Activated CD4-positive, CD25-positive, alpha-beta regulatory T cell treated with anti-CD3 and anti-CD28 coated beads, Interleukin-2, amount 50 U/mL, for 16 hours (primary cell): Measurements from ENCODE around the gene LCT.
"Not testable (repeated sequence)": the region's sequence is repeated elsewhere in the genome, so short reads cannot be mapped to it uniquely, and the experiment has no call there.

ENCODE experiments used
- DNase-seq: peaks from one replicate; pipeline ENCODE4 v3.0.0-alpha.2; 2020; ENCODE audit warnings: low read depth, low spot score

The LCT gene

DNA sequence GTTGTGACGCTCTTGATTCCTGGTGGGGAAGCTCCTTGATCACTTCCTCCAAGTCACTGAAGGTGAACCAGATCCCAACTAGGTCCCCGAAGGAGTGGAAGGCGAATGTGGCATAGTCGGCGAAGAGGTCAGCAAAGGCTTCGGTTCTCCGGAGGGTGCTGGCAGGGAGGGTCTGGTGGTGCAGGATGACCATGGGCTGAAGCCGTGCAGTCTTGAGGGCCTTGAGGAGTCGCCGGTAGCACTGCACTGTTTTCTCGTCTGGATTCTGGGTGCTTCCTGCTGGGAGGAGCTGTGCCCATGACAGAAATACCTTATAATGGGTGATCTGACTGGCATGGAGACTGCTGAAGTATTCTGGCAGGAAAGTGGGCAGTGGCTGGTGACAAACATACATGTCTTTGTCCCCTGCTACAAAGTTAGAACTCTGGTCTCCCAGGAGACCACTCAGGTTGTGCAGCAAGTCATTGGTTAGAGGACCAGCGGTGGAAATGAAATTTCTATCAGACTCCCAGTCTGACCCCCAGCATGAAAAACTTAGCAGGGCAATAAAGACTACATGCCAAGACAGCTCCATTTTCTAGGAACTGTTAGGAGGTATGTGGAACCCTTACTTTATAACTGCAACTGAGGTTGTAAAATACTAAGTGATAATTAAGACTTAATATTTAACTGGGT lies at the start of gene LCT:
Gene LCT, minus strand, starts transcription at position 589 of the 675 bp plus-strand sequence. Its CDS starts 15 bp downstream, at position 574.
- no peak for DNase-seq

DNA sequence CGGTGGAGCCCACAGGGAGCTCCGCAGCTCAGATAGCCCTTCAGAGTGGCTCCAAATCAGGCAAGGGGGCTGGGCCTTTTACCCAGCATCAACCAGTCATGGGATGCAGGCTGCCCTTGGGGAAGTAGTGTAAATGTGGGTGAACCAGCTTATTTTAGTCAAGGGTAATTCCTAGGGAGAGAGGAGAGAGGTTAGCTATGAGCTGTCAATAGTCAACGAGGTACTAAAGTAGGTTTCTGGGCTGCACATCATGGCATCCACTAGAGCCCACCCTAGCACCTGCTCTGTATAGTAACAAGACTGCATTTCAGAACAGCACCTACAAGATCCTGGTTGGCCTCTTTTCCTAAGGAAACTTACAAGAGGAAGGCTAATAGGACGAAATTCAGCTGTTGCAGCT lies 48.7 kb upstream of the LCT start:
- DNase-seq: no peak

DNA sequence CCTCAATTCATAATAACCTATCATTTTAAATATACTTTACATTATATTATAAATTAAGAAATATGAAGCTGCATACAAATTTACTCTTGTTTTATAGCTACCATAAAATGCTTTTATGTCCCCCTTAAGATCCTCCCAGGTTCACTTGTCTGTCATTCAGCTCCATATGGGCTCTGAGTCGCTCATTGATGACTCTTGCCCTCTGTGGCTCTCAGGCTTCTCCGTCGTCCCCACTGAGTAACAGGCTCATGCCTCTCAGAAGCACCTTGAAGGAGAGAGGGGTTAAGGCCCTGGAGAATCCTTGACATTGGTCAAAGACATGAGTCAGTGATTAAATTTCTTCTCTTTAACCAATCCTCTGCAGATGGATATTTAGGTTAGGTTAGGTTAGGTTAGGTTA lies 45.4 kb upstream of the LCT start:
- no peak for DNase-seq

DNA sequence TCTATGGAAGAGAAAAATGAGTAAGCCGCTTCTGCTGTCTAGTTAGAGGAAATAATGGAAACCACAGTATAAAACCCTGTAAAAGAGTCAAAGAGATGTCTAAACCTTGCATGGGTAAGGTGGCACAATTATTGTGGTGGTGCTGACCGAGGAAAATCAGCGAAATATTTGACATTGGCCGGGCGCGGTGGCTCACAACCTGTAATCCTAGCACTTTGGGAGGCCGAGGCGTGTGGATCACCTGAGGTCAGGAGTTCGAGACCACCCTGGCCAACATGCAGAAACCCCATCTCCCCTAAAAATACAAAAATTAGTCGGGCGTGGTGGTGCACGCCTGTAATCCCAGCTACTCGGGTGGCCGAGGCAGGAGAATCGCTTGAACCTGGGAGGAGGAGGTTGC lies 39.8 kb upstream of the LCT start:
- DNase-seq: not testable (repeated sequence)

DNA sequence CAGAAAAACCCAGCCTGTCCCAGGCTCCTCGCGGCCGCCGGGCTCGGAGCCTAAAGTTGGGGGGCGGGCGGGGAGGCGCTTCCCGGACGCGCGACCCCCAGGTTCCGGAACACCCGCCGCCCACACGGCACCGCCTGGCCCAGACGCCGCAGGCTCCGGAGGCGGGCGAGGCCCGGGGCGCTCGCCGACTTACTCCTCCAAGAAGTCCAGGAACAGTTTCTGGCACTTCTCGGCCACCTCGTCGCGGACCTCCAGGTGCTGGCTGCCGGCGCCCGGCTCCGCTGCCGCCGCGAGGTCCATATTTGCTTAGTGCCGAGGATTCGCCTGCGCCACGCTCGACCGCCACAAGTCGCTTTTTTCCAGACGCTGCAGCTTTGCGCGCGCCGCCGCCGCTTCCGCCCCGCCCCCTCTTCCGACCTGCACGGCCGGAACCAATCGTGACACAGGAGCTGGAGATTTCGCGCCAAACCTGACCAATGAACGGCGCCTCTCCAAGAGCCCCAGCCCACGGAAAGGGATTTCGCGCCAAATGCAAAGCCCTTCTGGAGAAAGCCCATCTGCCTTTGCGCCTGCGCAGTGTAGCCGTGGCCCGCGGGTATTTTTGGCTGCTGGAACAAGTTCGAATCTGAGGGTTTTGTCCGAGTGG lies 39.2 kb upstream of the LCT start, which contains the start of gene MCM6:
Gene MCM6, minus strand, starts transcription at position 378 of the 646 bp plus-strand sequence. Its CDS starts 78 bp downstream, at position 300.
- peak; percentile 95 for DNase-seq

DNA sequence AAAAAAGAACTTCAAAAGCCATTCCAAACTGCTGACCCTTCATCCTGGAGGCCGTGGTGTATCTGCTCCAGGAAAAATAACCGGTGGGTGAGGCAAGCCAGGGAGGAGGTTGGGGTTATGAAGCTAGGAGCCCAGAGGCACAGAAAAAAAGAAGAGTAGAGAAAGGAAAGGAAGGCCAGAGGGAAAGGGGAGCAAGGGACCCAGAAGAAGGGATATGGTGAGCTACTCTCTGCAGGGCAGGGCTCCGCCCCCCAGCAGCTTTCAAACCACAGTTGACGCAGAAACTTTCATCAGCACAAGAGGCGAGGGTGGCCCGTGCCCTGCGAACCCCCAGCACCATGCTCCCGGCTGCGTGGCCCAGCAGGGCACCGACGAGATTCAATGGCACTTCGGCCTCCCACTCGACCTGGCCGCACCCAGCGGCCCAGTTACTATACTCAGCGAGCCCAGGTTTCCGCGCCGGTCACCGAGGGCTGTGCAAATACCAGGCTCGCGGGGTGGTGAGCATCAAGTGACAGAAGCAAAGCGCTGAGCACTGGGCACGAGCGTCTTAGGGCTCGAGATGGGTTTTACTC lies 38.6 kb upstream of the LCT start:
- DNase-seq: peak; percentile 51

DNA sequence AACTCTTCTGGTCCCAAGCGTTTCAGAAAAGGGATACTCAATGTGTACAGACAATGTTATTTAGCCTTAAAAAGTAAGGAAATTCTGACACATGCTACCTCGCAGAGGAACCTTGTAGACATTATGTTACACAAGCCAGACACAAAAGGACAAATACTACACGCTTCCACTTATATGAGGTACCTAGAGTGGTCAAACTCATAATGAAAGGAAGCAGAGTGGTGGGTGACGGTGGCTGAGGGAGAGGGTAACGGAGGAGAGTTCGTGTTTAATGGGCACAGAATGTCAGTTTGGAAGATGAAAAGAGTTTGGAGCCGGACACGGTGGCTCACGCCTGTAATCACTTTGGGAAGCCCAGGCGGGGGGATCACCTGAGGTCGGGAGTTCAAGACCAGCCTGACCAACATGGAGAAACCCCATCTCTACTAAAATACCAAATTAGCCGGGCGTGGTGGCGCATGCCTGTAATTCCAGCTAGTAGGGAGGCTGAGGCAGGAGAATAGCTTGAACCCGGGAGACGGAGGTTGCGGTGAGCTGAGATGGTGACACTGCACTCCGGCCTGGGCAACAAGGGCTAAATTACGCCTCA lies 37.9 kb upstream of the LCT start:
- DNase-seq: no peak

DNA sequence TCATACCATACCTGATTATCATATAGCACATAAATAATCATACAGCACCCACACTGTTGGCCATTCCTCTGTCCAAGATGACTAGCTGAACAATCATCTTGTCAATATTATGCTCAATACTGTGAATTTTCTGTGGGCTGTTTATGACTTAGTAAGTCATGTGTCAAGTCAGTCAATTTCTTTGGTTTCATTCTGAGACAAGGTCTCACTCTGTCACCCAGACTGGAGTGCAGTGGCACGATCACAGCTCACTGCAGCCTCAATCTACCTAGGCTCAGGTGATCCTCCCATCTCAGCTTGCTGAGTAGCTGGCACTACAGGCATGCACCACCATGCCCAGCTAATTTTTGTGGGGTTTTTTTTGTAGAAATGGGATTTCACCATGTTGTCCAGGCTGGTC lies 33.6 kb upstream of the LCT start:
- DNase-seq: no peak

DNA sequence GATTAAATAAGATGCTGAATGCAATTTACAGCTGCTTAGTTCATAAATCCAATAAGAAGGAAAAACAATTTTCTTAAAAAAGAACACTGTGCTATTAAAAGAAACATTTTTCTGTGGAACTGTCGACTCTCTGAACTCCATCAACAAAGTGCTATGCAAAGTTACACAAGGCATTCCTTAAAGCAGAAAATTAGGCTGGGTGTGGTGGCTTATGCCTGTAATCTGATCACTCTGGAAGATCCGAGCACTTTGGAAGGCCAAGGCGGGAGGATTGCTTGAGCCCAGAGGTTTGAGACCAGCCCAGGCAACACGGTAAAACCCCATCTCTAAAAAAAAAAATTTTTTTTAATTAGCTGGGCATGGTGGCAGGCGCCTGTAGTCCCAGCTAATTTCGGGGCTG lies 26.2 kb upstream of the LCT start:
- no peak for DNase-seq

DNA sequence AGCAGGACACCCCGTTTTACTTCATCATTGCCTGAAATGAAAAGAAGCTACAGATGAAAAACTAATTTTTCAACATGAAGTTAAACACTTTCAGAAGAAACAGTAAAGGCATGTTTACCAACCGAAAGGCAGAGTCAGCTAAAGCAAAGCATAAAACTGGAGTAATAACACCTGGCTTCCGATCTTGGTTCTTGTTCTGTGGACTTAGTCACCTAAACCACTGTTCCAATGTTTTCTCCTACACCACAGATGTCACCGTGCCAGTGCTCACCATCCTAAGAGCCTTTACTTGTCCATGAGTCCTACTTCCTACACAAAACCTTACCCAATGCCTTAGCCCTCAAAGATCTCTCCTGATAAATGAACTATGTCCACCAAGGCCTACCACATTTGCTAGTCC lies 25.7 kb upstream of the LCT start:
- DNase-seq: no peak

DNA sequence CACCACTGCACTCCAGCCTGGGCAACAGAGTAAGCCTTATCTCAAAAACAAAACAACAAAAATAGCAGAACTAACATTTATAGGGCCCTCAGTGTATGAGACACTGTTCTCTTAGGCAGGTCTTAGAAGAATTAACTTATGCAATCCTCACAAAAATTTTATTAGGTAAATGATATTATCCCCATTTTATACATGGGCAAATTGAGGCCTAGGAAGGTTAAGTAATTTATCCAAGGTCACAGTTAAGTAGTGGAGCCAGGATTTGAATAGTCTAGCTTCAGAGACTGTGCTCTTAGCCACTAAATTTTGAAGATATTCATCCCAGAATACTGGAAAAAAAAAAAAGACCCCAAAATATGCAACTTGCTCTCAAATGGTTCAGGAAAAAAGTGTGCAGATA lies 16.4 kb upstream of the LCT start:
- DNase-seq: no peak

DNA sequence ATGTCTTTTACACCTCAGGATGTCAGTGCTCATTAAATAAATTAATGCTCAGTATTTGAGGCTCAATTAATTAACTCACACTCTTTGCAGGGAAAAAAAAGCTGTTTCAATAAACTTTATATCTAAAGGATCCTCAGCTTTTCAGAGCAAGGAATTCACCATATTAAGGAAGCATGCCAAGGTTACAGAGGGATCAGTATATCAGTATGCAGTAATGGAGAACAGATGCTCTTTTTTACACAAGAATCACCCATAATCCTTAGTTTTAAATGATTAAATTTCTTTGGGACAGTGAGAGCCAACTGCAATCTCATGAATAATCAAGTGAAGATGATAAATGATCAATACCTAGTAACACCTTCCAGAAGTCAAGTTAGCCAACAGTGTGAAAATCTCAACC lies 14.9 kb upstream of the LCT start:
- DNase-seq: no peak

DNA sequence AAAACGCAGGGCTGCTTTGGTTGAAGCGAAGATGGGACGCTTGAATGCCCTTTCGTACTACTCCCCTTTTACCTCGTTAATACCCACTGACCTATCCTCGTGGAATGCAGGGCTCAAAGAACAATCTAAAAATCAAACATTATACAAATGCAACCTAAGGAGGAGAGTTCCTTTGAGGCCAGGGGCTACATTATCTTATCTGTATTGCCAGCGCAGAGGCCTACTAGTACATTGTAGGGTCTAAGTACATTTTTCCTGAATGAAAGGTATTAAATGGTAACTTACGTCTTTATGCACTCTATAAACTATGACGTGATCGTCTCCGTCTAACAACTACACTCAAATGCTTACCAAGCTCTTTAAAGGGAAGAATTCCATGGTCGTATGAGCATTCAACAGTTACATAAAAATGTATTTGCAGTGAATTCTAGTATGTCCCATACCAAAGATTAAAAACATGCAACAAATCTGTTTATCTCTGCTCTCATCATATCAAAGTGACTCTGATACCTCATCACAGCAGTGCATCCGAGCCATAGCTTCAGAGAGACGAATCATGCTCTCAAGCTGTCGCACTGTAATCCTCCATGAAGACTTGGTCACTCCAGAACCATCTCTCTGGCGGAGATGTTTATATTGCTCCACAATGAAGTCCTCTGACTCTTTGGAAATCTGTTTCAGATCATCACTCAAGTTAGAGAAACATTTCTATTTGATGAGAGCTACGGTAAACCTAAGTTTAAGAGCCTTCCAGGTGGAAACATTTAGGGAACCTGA lies 14.1 kb upstream of the LCT start:
- no peak for DNase-seq

DNA sequence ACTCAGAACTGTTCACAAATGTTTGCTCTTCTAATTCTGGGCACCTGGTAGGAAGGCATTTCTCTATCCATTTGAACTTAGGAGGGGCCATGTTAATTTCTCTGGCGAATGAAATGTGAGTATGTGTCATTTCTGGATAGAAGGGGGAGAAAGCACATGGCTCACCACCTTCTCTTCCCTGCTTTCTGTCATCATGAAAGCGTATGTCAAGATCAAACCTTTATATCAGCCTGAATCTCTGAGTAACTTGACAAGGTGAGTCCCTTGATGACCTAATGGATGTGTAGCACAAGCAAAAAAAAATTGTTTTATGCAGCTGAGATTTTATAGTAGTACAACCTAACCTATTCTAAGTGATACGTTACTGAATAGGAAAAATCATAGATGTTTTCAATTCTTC lies 12.1 kb upstream of the LCT start:
- no peak for DNase-seq

DNA sequence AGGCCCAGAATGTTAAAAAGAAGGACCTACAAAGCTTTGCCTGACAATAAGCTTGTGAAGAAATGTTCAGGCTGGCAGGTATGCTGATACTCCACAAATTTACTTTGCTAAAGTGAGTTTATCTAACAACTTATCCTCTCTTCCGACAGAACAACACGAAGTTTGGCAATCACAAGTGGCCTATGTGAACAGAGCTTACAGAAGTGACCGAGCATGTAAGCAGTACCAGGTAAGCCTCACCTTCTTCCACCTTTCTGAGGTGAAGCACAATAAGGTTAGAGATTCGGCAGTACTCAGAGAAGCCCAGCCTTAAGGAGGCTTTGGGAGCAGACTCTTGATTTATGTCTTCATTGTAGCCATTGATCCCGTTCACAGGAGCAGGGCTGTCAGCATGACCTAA lies 9.0 kb upstream of the LCT start:
- no peak for DNase-seq

DNA sequence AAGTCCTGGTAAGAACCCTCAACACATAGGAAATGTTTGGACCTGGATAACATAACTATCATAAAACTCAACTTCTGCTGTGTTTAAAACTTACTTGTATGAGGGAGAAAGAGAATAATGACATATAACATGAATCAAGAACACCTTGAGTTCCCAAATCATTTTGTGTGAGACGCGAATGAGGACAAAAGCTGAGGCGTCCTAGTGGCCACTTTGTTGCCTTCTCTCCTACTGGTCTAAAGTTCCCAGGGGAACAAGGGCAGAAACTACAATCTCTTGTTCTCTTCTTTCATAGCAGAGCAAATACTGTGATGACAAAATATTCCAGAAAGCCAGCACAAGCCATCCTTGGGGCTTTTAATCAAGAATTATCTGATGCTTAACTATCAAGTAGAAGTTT lies 8.3 kb upstream of the LCT start:
- DNase-seq: no peak

DNA sequence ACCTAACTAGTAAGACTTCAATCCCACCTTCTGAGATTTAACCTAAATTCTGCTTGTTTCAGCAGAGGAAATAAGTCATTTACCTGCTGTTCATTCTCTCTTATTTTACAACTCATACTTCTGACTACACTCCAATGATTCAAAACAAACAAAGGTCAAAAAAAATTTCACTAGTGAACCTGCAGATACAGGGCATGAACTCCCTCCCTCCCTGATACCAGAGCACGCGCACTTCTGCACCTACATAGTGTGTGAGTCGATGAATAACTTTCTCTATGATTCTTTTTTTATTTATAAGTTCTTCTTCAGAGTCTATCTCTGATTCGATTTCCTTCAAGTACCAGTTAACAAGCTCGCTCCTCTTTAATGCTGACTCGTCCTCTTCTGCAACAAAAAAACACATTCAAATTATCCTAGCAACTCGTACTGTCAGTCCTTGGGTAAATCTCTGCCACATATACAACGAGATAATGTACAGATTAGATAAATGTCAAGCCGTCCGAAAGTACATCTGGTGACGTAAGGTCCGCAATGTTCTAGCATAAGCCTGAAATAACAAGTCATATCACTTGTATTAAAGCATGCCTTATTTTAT lies 7.4 kb upstream of the LCT start:
- DNase-seq: no peak

DNA sequence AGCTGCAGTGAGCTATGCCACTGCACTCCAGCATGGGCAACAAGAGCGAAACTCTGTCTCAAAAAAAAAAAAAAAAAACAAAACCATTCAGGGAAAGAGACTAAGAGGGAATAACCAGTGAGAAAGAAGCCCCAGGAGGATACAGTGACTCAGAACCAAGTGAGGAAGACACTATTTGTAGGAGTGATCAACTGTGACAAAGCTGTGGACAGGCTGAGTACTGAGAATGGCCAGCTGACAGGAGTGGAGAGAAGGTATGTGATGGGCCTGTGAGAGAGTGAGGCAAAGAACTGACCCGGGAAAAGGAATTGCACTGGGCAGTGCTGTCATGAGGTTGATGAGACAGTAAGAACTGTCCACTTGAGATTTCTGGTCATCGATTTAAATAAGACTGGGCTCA lies 6.7 kb upstream of the LCT start:
- DNase-seq: no peak

DNA sequence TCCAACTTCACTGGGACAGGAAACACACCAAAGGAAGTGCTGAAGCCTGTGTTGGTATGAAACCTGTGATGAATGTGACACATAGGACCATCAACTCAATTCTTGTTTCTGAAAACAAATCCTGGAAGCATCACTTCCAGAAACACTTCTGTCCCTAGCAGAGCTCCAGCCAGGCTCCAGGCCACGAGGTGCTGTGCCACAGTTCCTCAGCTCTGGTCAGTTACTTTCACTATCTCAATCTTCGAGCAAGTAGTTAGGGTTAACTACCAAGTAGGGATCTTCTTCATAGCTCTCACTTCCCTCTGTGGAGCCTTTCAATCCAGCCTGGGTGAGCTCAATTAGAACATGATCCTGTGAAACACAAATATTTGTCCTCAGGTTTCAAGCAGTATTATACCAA lies 3.6 kb upstream of the LCT start:
- DNase-seq: no peak

DNA sequence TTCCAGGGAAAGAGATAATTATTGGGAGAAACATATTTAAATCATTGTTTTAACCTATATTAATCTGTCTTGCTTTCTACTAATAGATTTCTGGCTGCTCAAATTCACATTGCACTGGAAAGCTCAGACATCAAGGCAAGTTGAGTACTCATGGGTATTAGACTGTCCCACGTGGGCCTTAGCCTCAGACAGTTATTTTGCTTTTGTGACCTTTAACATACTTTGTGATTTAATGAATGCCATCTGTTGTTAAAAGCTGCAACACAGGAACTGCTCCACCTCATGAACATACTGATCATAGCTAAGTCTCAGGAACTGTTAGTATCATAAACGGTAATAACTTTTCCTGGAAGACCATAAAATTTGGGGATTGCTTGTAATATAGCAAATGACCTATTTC lies 2.7 kb upstream of the LCT start:
- DNase-seq: no peak

DNA sequence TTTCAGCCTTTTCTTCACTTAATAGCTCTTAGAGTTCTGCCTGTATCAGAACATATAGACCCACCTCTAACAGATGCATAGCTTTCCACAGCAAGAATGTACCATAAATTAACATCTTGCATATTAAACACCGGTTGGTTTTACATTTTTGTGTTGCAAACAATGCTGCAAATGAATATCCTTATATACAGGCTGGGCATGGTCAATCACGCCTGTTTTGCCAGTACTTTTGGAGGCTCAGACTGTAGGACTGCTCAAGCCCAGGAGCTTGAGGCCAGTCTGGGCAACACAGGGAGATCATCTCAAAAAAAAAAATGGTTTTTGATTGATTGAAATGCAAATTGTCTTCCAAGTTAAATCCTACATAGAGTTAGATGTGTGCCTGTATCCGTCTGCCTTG lies 1.5 kb upstream of the LCT start:
- no peak for DNase-seq

DNA sequence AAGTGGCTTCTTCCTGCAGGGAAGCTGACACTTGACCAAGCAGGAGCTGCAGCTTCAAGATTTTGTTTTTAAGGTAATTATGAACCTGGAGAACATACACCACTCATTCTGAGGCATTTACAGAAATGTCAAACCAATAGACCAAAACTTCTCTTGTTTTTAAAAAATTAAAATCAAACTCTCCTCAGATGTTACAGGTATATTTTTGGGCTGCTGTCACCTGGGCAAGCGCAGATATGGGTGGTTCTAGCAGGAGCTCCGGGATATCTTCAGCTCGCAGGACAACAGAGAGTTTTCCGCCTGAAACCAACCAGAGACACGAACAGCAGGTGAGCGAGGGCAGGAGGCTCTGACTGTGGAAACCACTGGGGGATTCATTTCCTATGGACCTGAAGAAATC lies 4.1 kb downstream of the LCT start:
- no peak for DNase-seq
